Thyroid gland (tissue), 4 donors: Measurements from ENCODE around the gene COQ10A. TPM values are rescaled to one million over a fixed set of nuclear protein-coding genes. Genes with fewer than 3 reads are reported as not detected.

Experiments
- DNase-seq, 2 donors: peaks; one replicate each; pipeline ENCODE4 v3.0.0-alpha.2; 2019
- H3K27ac ChIP-seq, 3 donors: fragments of 200-600 bp; sonication (generic); 1 replicate in 2 of 3; 2 replicates in 1 of 3; pipeline ENCODE4 v1.5.1; 2016 to 2019; ENCODE audit warnings: mild to moderate bottlenecking in 1 of 3, moderate library complexity in 1 of 3
- H3K27me3 ChIP-seq: fragments of 200-600 bp; sonication (generic); one replicate; pipeline ENCODE4 v1.5.1; 2019
- H3K36me3 ChIP-seq, 2 donors: fragments of 200-600 bp; sonication (generic); one replicate each; pipeline ENCODE4 v1.5.1; 2016 to 2019
- H3K4me1 ChIP-seq, 2 donors: fragments of 200-600 bp; sonication (generic); one replicate each; pipeline ENCODE4 v1.5.1; 2017 to 2019
- H3K4me3 ChIP-seq, 3 donors: fragments of 200-600 bp; sonication (generic); replicated peaks in 1 of 3; 1 replicate in 2 of 3; 2 replicates in 1 of 3; pipeline ENCODE4 v1.5.1; 2016; ENCODE audit warnings: mild to moderate bottlenecking in 1 of 3
- H3K9me3 ChIP-seq: fragments of 200-600 bp; sonication (generic); one replicate; pipeline ENCODE4 v1.5.1; 2017
- POLR2A ChIP-seq, 2 donors: fragments of 450-650 bp; IDR thresholded peaks; one replicate each; pipeline ENCODE4 v1.6.1; 2017; ENCODE audit warnings: antibody characterized with exemption in 2 of 2, mild to moderate bottlenecking in 2 of 2, moderate library complexity in 1 of 2
- WGBS, 2 donors: methylation state at CpG; one replicate each; pipeline ENCODE4 v1.1.5; 2017; 5-methylcytosine and 5-hydroxymethylcytosine counted together
- intact Hi-C: fragments of 100-400 bp; cut with DNase I; formaldehyde crosslinking; loops from one replicate; pipeline ENCODE4 v1.15.1; 2023
- total RNA-seq, 4 donors: library from RNA; depleted of rRNA; stranded (reverse); fragments of >200 nt; gene quantifications; one replicate each; pipeline ENCODE4 v1.2.3, GENCODE V29; 2016
- TF ChIP-seq, protein P1 (sequence below), 6 experiments: fragments of 200-600 bp in 3 of 6; fragments of 450-650 bp in 3 of 6; sonication (generic) in 3 of 6; IDR thresholded peaks; one replicate each; pipeline ENCODE4 v1.5.1; 2016 to 2019; ENCODE audit warnings: antibody characterized with exemption in 6 of 6, mild to moderate bottlenecking in 2 of 6, inconsistent platforms in 1 of 6, moderate library complexity in 1 of 6

COQ10A gene
- total RNA-seq, 4 donors from 2014 or later = 11.3 to 28.7 (median 19.7) TPM

DNA sequence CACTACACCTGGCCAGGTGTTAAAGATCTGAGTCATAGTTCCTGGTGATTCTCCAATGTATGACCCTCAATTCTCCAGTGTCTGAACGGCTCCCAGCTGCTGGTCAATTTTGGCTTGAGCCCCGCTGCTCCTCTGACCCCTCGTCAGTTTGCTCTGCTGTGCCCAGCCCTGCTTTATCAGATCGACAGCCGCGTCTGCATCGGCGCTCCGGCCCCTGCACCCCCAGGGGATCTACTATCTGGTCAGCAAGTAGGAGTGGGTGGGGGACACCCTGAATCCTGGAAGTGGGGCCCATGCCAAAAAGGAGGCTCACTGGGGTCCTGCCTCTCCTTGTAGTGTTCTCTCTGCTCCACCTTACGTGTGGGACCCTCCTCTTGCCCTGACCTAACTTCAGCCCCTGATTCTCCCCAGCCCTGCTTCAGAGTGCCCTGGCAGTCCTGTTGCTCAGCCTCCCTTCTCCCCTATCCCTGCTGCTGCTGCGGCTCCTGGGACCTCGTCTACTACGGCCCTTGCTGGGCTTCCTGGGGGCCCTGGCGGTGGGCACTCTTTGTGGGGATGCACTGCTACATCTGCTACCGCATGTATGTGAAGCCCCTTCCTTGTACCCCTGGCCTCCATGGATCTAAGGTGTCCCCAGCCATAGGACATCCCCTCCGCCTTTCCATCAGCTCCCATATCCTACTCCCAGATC, 31.9 kb upstream of the COQ10A start:
- intact Hi-C loops = no loop called here
- TF ChIP-seq POLR2A (IDR thresholded peaks at IDR 0.05) = no peak
- TF ChIP-seq, protein P1, sequence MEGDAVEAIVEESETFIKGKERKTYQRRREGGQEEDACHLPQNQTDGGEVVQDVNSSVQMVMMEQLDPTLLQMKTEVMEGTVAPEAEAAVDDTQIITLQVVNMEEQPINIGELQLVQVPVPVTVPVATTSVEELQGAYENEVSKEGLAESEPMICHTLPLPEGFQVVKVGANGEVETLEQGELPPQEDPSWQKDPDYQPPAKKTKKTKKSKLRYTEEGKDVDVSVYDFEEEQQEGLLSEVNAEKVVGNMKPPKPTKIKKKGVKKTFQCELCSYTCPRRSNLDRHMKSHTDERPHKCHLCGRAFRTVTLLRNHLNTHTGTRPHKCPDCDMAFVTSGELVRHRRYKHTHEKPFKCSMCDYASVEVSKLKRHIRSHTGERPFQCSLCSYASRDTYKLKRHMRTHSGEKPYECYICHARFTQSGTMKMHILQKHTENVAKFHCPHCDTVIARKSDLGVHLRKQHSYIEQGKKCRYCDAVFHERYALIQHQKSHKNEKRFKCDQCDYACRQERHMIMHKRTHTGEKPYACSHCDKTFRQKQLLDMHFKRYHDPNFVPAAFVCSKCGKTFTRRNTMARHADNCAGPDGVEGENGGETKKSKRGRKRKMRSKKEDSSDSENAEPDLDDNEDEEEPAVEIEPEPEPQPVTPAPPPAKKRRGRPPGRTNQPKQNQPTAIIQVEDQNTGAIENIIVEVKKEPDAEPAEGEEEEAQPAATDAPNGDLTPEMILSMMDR (IDR thresholded peaks at IDR 0.05) = no peak
- WGBS, 2 donors = 73 to 79% methylated on average over 15 to 16 of the region's 16 CpGs
- no peaks in the 10 kb centered on the region for H3K27me3 ChIP-seq
- peaks cover 0 to 8% of the 10 kb centered on the region in 2 donors for H3K36me3 ChIP-seq
- no peak overlapping the region for H3K4me3 ChIP-seq
- H3K4me1 ChIP-seq = no peaks in the 10 kb centered on the region
- DNase-seq = no peak
- no peaks in the 10 kb centered on the region for H3K9me3 ChIP-seq
- H3K27ac ChIP-seq = no peak overlapping the region

DNA sequence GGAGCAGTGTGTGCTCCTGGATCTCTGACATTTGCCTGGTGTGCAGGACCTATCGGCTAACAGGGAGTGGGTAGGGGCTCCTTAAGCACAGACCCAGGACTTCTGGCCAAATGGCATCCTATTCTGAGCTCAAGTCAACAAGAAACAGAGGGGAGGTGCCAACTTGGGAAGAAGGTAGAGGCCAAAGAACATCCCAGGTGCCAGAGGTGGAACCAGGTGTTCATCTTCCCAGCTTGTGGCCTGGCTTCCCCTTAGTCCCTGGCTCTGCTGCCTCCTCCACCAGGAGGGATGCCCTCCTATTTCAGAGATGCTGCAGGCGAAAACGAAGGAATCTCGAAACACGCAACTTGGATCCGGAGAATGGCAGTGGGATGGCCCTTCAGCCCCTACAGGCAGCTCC, 30.7 kb upstream of the COQ10A start:
- no peak overlapping the region for H3K4me3 ChIP-seq
- peaks cover 4 to 20% of the 10 kb centered on the region in 2 donors for H3K36me3 ChIP-seq
- no peaks in the 10 kb centered on the region for H3K4me1 ChIP-seq
- no peaks in the 10 kb centered on the region for H3K9me3 ChIP-seq
- H3K27ac ChIP-seq = no peak overlapping the region
- H3K27me3 ChIP-seq = no peaks in the 10 kb centered on the region
- 92 to 98% methylated on average over 6 of the region's 6 CpGs for WGBS, 2 donors
- no peak for DNase-seq
- intact Hi-C loops = no loop called here
- TF ChIP-seq POLR2A (IDR thresholded peaks at IDR 0.05) = no peak
- TF ChIP-seq, protein P1 (IDR thresholded peaks at IDR 0.05) = no peak

DNA sequence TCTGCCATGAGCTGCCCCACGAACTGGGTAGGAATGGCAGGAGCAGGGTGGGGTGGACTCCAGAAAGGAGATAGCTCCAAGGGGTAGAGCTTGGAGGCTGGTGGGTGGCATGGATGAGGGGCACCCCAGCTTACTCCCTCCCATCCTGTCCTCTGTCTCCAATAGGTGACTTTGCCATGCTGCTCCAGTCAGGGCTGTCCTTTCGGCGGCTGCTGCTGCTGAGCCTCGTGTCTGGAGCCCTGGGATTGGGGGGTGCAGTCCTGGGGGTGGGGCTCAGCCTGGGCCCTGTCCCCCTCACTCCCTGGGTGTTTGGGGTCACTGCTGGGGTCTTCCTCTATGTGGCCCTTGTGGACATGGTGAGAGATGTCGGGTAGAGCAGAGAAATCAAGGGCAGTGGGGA, 29.8 kb upstream of the COQ10A start:
- intact Hi-C loops = no loop called here
- H3K27me3 ChIP-seq = no peaks in the 10 kb centered on the region
- peaks cover 10 to 27% of the 10 kb centered on the region in 2 donors for H3K36me3 ChIP-seq
- H3K9me3 ChIP-seq = no peaks in the 10 kb centered on the region
- 69 to 92% methylated on average over 2 of the region's 5 CpGs for WGBS, 2 donors
- no peak overlapping the region for H3K4me3 ChIP-seq
- no peak overlapping the region for H3K27ac ChIP-seq
- TF ChIP-seq, protein P1 (IDR thresholded peaks at IDR 0.05) = no peak
- TF ChIP-seq POLR2A (IDR thresholded peaks at IDR 0.05) = no peak
- no peaks in the 10 kb centered on the region for H3K4me1 ChIP-seq
- no peak for DNase-seq

DNA sequence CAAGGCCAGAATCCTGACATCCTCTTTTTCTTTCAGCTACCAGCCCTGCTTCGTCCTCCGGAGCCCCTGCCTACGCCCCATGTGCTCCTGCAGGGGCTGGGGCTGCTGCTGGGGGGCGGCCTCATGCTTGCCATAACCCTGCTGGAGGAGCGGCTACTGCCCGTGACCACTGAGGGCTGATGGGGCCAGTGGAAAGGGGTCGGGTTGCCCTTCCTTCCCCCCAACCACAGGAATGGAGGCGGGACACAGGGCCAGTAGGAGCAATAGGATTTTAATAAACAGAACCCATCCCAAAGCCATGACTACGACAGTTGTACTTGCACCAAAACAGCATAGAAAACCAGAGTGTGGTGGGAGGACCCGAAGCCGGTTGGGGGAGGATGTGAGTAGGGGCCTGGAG, 29.2 kb upstream of the COQ10A start:
- Histone ChIP-seq H3K9me3 (no peaks in the 10 kb centered on the region), H3K4me3 (no peak overlapping the region), H3K27me3 (no peaks in the 10 kb centered on the region), H3K27ac (no peak overlapping the region), H3K36me3 (peaks cover 16 to 32% of the 10 kb centered on the region in 2 donors), H3K4me1 (no peaks in the 10 kb centered on the region)
- intact Hi-C loops = no loop called here
- DNase-seq = no peak
- WGBS, 2 donors = 77 to 82% methylated on average over 11 of the region's 11 CpGs
- no peak for TF ChIP-seq POLR2A (IDR thresholded peaks at IDR 0.05)
- TF ChIP-seq, protein P1 (IDR thresholded peaks at IDR 0.05) = no peak

DNA sequence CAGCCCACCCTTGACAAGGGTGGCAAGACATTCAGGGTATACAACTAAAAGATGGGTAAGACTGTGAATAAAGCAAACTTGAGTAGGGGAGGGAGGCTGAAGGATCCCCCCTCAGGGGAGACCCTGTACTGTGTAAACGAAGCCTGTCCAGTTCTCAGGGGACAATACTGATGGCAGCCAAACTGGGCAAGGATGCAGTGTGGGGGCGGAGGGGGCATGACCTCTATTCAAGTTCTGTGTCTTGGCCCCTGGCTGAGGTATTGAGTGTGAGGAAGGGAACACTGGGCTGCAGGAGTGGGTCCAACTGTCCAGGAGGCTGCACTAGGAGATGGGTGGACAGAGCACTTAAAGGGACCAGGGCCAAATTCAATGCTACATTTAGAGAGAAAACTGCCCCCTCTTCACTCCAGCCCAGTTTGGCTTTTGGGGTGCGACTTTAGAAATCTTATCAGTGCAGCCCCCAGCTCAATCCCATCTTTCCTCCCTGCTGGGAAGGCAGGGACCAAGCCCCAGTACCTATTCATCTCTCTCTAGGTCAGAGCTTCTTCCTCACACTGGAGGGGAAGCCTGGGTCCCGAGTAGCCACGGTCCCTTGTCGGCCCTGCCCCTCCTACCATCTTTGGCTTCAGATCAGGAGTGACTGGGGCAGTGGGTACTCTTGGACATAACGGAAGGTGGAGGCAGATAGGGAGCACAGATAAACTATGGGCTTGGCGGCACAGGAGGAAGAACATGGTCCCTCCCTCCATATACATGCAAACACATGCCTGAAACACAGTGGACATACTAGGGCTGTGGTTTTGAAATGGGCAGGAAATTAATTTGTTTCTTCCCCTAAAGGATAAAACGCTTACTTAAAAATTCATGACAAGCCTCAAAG, 25.1 kb upstream of the COQ10A start:
- no peak for DNase-seq
- H3K27ac ChIP-seq = no peak overlapping the region
- TF ChIP-seq, protein P1 (IDR thresholded peaks at IDR 0.05) = no peak
- TF ChIP-seq POLR2A (IDR thresholded peaks at IDR 0.05) = no peak
- H3K27me3 ChIP-seq = no peaks in the 10 kb centered on the region
- 75 to 94% methylated on average over 9 of the region's 9 CpGs for WGBS, 2 donors
- H3K4me1 ChIP-seq = no peaks in the 10 kb centered on the region
- H3K4me3 ChIP-seq = no peak overlapping the region
- intact Hi-C loops = no loop called here
- H3K36me3 ChIP-seq = peaks cover 57 to 73% of the 10 kb centered on the region in 2 donors
- no peaks in the 10 kb centered on the region for H3K9me3 ChIP-seq
